H1 (cell line): ENCODE results near the gene GCNT1. TPM values are rescaled to one million over a fixed set of nuclear protein-coding genes. Genes with fewer than 3 reads are reported as not detected.

ENCODE experiments used
- CTCF ChIA-PET: fragments of 300-600 bp; sonication (Branson Sonifier 250); formaldehyde crosslinking; loops from one replicate; lab custom pipeline; 2021; ENCODE audit not compliant: partially characterized antibody; lab: Charles Lee
- POLR2A ChIA-PET: fragments of 300-600 bp; sonication (Branson Sonifier 250); formaldehyde crosslinking; loops from one replicate; lab custom pipeline; 2021; ENCODE audit warnings: inconsistent platforms; ENCODE audit not compliant: partially characterized antibody; lab: Charles Lee
- DNase-seq, 2 experiments: peaks; one replicate each; pipeline versions ENCODE4 v3.0.0 to v3.0.0-alpha.2; 2010 to 2022; ENCODE audit warnings: low spot score in 2 of 2, low read depth in 1 of 2, mixed read lengths in 1 of 2
- FAIRE-seq: peaks from 2 replicates; lab custom pipeline; 2011; peaks lifted over from hg19 to GRCh38; lab: Jason Lieb, UNC
- H2AFZ ChIP-seq: 2 replicates; pipeline ENCODE4 v1.8.1; 2012; ENCODE audit warnings: low read length, inconsistent platforms
- H2AK5ac ChIP-seq: 2 replicates; pipeline ENCODE4 v1.6.1; 2013; ENCODE audit warnings: low read depth, low read length
- H2BK120ac ChIP-seq: replicated peaks from 2 replicates; pipeline ENCODE3; 2013; ENCODE audit warnings: low read depth, low read length, inconsistent platforms
- H2BK12ac ChIP-seq: 2 replicates; pipeline ENCODE4 v1.6.1; 2013; ENCODE audit warnings: low read depth, low read length
- H2BK15ac ChIP-seq: 2 replicates; pipeline ENCODE4 v1.6.1; 2013; ENCODE audit warnings: low read length
- H2BK20ac ChIP-seq: 2 replicates; pipeline ENCODE4 v1.6.1; 2013; ENCODE audit warnings: low read length
- H2BK5ac ChIP-seq: 2 replicates; pipeline ENCODE4 v1.6.1; 2013; ENCODE audit warnings: low read depth, low read length
- H3K14ac ChIP-seq: 2 replicates; pipeline ENCODE4 v1.6.1; 2013; ENCODE audit warnings: inconsistent platforms; ENCODE audit not compliant: insufficient read length
- H3K18ac ChIP-seq: 2 replicates; pipeline ENCODE4 v1.6.1; 2013; ENCODE audit warnings: low read length; ENCODE audit errors: extremely low read depth
- H3K23ac ChIP-seq: 2 replicates; pipeline ENCODE4 v1.6.1; 2013; ENCODE audit warnings: inconsistent platforms; ENCODE audit not compliant: insufficient read length
- H3K23me2 ChIP-seq: 2 replicates; pipeline ENCODE4 v1.6.1; 2013; ENCODE audit warnings: low read depth, low read length
- H3K27ac ChIP-seq: 2 replicates; pipeline ENCODE4 v1.6.1; 2011; ENCODE audit warnings: low read depth, low read length, inconsistent platforms
- H3K27me3 ChIP-seq, 4 experiments: replicated peaks in 1 of 4; 1 replicate in 1 of 4; 2 replicates in 3 of 4; pipeline versions ENCODE4 v1.6.1 to v1.8.1; 2011 to 2013; ENCODE audit warnings: low read length in 3 of 4, mild to moderate bottlenecking in 3 of 4, inconsistent platforms in 2 of 4, mixed read lengths in 2 of 4, moderate library complexity in 1 of 4; ENCODE audit not compliant: control insufficient read depth in 3 of 4, insufficient read depth in 3 of 4; ENCODE audit errors: extremely low read depth in 1 of 4
- H3K36me3 ChIP-seq, 4 experiments: 2 replicates each; pipeline versions ENCODE4 v1.6.1 to v1.8.1; 2011 to 2013; ENCODE audit warnings: mild to moderate bottlenecking in 4 of 4, low read length in 3 of 4, moderate library complexity in 2 of 4, control low read depth in 1 of 4, inconsistent platforms in 1 of 4; ENCODE audit not compliant: insufficient read depth in 4 of 4, control insufficient read depth in 2 of 4
- H3K4ac ChIP-seq: replicated peaks from 2 replicates; pipeline ENCODE3; 2013; ENCODE audit warnings: low read length, low read depth, mixed read lengths, inconsistent platforms; ENCODE audit not compliant: insufficient read length
- H3K4me1 ChIP-seq, 4 experiments: replicated peaks in 1 of 4; 1 replicate in 1 of 4; 2 replicates in 3 of 4; pipeline versions ENCODE4 v1.6.1 to v1.8.1; 2011 to 2013; ENCODE audit warnings: low read length in 3 of 4, inconsistent platforms in 2 of 4, mixed read lengths in 1 of 4; ENCODE audit not compliant: insufficient read depth in 4 of 4, control insufficient read depth in 3 of 4
- H3K4me2 ChIP-seq, 2 experiments: 2 replicates each; pipeline versions ENCODE4 v1.6.1 to v1.8.1; 2011 to 2013; ENCODE audit warnings: low read depth in 2 of 2, low read length in 2 of 2, control low read depth in 1 of 2, inconsistent platforms in 1 of 2, mild to moderate bottlenecking in 1 of 2; ENCODE audit not compliant: insufficient read depth in 1 of 2
- H3K4me3 ChIP-seq, 4 experiments: fragments of 200-600, 300-600 bp in 1 of 4; sonication (generic), shearing (Covaris generic), sonication (Bioruptor Twin) in 1 of 4; 2 replicates each; pipeline versions ENCODE4 v1.5.1 to v1.8.1; 2011 to 2016; ENCODE audit warnings: low read length in 4 of 4, low read depth in 3 of 4, control low read depth in 2 of 4, inconsistent platforms in 2 of 4, mild to moderate bottlenecking in 2 of 4, mixed read lengths in 1 of 4, moderate library complexity in 1 of 4; ENCODE audit not compliant: insufficient read depth in 2 of 4; ENCODE audit errors: extremely low read depth in 1 of 4
- H3K56ac ChIP-seq: replicated peaks from 2 replicates; pipeline ENCODE3; 2013; ENCODE audit warnings: low read depth, mild to moderate bottlenecking, mixed read lengths, low read length, inconsistent platforms; ENCODE audit not compliant: insufficient read length
- H3K79me1 ChIP-seq: 2 replicates; pipeline ENCODE4 v1.6.1; 2013; ENCODE audit warnings: low read depth, low read length, control low read depth
- H3K79me2 ChIP-seq, 2 experiments: 2 replicates each; pipeline versions ENCODE4 v1.6.1 to v1.8.1; 2012 to 2013; ENCODE audit warnings: low read length in 2 of 2, mild to moderate bottlenecking in 2 of 2, inconsistent platforms in 1 of 2; ENCODE audit not compliant: insufficient read depth in 2 of 2, control insufficient read depth in 1 of 2
- H3K9ac ChIP-seq, 4 experiments: replicated peaks in 1 of 4; 1 replicate in 1 of 4; 2 replicates in 3 of 4; pipeline versions ENCODE4 v1.6.1 to v1.8.1; 2011 to 2013; ENCODE audit warnings: low read depth in 3 of 4, low read length in 3 of 4, control low read depth in 2 of 4, mild to moderate bottlenecking in 2 of 4, moderate library complexity in 2 of 4, inconsistent platforms in 1 of 4; ENCODE audit errors: extremely low read depth in 1 of 4
- H3K9me3 ChIP-seq, 2 experiments: 2 replicates each; pipeline versions ENCODE4 v1.6.1 to v1.8.1; 2012 to 2013; ENCODE audit warnings: mild to moderate bottlenecking in 2 of 2, moderate library complexity in 2 of 2, control low read depth in 1 of 2, inconsistent platforms in 1 of 2, low read depth in 1 of 2, low read length in 1 of 2, mixed read lengths in 1 of 2; ENCODE audit not compliant: insufficient read depth in 2 of 2
- H4K20me1 ChIP-seq, 2 experiments: replicated peaks in 1 of 2; 2 replicates each; pipeline versions ENCODE3 to v1.8.1; 2011 to 2013; ENCODE audit warnings: inconsistent platforms in 2 of 2, low read length in 2 of 2, mild to moderate bottlenecking in 1 of 2; ENCODE audit not compliant: insufficient read depth in 2 of 2, control insufficient read depth in 1 of 2
- H4K5ac ChIP-seq: 2 replicates; pipeline ENCODE4 v1.6.1; 2013; ENCODE audit warnings: low read length, low read depth, mixed read lengths, inconsistent platforms; ENCODE audit not compliant: insufficient read length
- H4K8ac ChIP-seq: 2 replicates; pipeline ENCODE4 v1.8.0; 2013; ENCODE audit warnings: mild to moderate bottlenecking, moderate library complexity, low read length, inconsistent platforms; ENCODE audit not compliant: insufficient read depth; ENCODE audit errors: extremely low read depth
- H4K91ac ChIP-seq: replicated peaks from 2 replicates; pipeline ENCODE3; 2013; ENCODE audit warnings: low read length, mixed read lengths, inconsistent platforms; ENCODE audit not compliant: insufficient read length
- GTF2F1 ChIP-seq: IDR thresholded peaks from 2 replicates; pipeline ENCODE4 v1.6.1; 2012; ENCODE audit warnings: low read depth, low read length, improper control_type of control experiment, borderline replicate concordance
- RFX5 ChIP-seq: IDR thresholded peaks from 2 replicates; pipeline ENCODE4 v1.6.1; 2011; ENCODE audit warnings: low read depth, low read length, improper control_type of control experiment, borderline replicate concordance
- WGBS, 2 experiments: shearing (Covaris generic) in 1 of 2; methylation state at CpG; one replicate each; pipeline versions ENCODE4 v1.1.6 to v1.1.7; 2013 to 2015; ENCODE audit warnings: low lambda C conversion rate in 2 of 2, mixed read lengths in 2 of 2, inconsistent platforms in 1 of 2, low coverage in 1 of 2, missing lambda C conversion rate in 1 of 2; ENCODE audit not compliant: insufficient replicate concordance in 2 of 2, insufficient coverage in 1 of 2, insufficient read length in 1 of 2; ENCODE audit errors: extremely low coverage in 1 of 2, missing lambda C conversion rate in 1 of 2; 5-methylcytosine and 5-hydroxymethylcytosine counted together
- polyA plus RNA-seq, 7 experiments: library from polyadenylated mRNA; depleted of rRNA in 3 of 7; stranded (reverse) in 5 of 7; unstranded in 2 of 7; fragments of >200 nt in 5 of 7; fragments of 200-250 nt in 2 of 7; gene quantifications; 1 replicate in 5 of 7; 2 replicates in 1 of 7; 4 replicates in 1 of 7; pipeline versions ENCODE4 v1.2.1 to v1.2.3, GENCODE V29; 2011 to 2013; ENCODE audit warnings: missing spikeins in 2 of 7, mixed read lengths in 2 of 7
- total RNA-seq: library from RNA; stranded (reverse); fragmentation: NEBNext Ultra II Directional; extraction: Animal tissue kit (Norgen Biotek cat#: 25700); gene quantifications from 2 replicates; pipeline ENCODE4 v1.2.1, GENCODE V29; 2021

Gene GCNT1
- total and polyA plus RNA-seq, 2 of the 8 experiments (the other 6 are each of a cell fraction or from before 2014, with no cell fraction given): 13.0 to 16.5 TPM

GRCh38 chr9:76528056-76528455, 69.1 kb downstream of the GCNT1 start:
- Histone ChIP-seq H2BK20ac (no peak overlapping the region), H3K4me2 (no peak overlapping the region)
- CTCF ChIA-PET: interaction anchor here (0.8 to 1.3 kb wide), 2 partner anchors 31 to 177 kb away, joined by 3 read pairs; no protein-coding TSS in a partner anchor

More at GRCh38 chr9:76528056-76528455, 69.1 kb downstream of the GCNT1 start:
- WGBS, 2 experiments: 86% methylated on average over 7 of the region's 7 CpGs; no CpG with 5 or more reads in 1 of the 2 experiments
- peaks cover 0 to under 1% (median 0%) of the 10 kb centered on the region in 4 experiments; a peak in 1 of 7 replicates for H3K4me1 ChIP-seq
- no peak overlapping the region for H4K91ac ChIP-seq
- peaks cover 0 to 3% (median 0%) of the 10 kb centered on the region in 4 experiments; a peak in 1 of 8 replicates for H3K36me3 ChIP-seq
- no peak overlapping the region for H3K27ac ChIP-seq
- no peak overlapping the region for H2BK120ac ChIP-seq
- no peak overlapping the region for H2BK5ac ChIP-seq
- no peak for TF ChIP-seq GTF2F1
- TF ChIP-seq RFX5: no peak
- no peak overlapping the region for H3K23ac ChIP-seq
- H3K79me1 ChIP-seq: no peaks in the 10 kb centered on the region
- H4K8ac ChIP-seq: no peak overlapping the region
- no peak overlapping the region for H2BK15ac ChIP-seq
- no peak overlapping the region for H3K9ac ChIP-seq
- H3K14ac ChIP-seq: no peak overlapping the region
- H3K4ac ChIP-seq: no peak overlapping the region
- no peaks in the 10 kb centered on the region for H4K20me1 ChIP-seq
- H3K56ac ChIP-seq: no peak overlapping the region
- H4K5ac ChIP-seq: no peak overlapping the region
- FAIRE-seq (no peak), DNase-seq (no peak)
- no peak overlapping the region for H3K18ac ChIP-seq
- H2AFZ ChIP-seq: no peak overlapping the region
- H3K9me3 ChIP-seq: peaks cover 4 to 5% of the 10 kb centered on the region in 2 experiments; a peak in 1 of 4 replicates
- H3K23me2 ChIP-seq: no peaks in the 10 kb centered on the region
- H3K4me3 ChIP-seq: no peak overlapping the region
- no peaks in the 10 kb centered on the region for H3K79me2 ChIP-seq
- H2AK5ac ChIP-seq: no peak overlapping the region
- H2BK12ac ChIP-seq: no peak overlapping the region
- H3K27me3 ChIP-seq: no peaks in the 10 kb centered on the region
- POLR2A ChIA-PET: no interaction called here
